Stimulated activated CD4-positive, alpha-beta T cell treated with anti-CD3 and anti-CD28 coated beads, Interleukin-1b, Interleukin-23, amount 100 ng/mL, for 4 hours (primary cell): ENCODE results near the gene PEX3.
A peak's percentile ranks its signal among the peaks of the same experiment; 100 is the strongest.
"Not testable (repeated sequence)": the region's sequence is repeated elsewhere in the genome, so short reads cannot be mapped to it uniquely, and the experiment has no call there.

ENCODE experiments used
- DNase-seq, 2 donors: peaks; one replicate each; pipeline ENCODE4 v3.0.0-alpha.2; 2020; ENCODE audit warnings: low read depth in 2 of 2

PEX3 gene

GRCh38 chr6:143506199-143506598 lies 55.6 kb downstream of the PEX3 start:
- no peak for DNase-seq

- no peak for DNase-seq
These were observed 56.0 kb downstream of the PEX3 start for GRCh38 chr6:143506620-143507019.

- DNase-seq: no peak
These were observed 56.9 kb downstream of the PEX3 start for GRCh38 chr6:143507358-143508145.

- DNase-seq: not testable (repeated sequence)
These were observed 59.7 kb downstream of the PEX3 start for GRCh38 chr6:143510326-143510725.

- peak; percentile 45 to 57 for DNase-seq
These were observed 60.6 kb downstream of the PEX3 start, which contains the start of gene FUCA2 for GRCh38 chr6:143510991-143511891. TSS of gene FUCA2 (minus strand) at chr6:143511720. CDS start at chr6:143511634, 86 bp downstream.

- DNase-seq: no peak
These were observed 62.8 kb downstream of the PEX3 start for GRCh38 chr6:143513410-143513809.

GRCh38 chr6:143515061-143515760 lies 64.6 kb downstream of the PEX3 start:
- DNase-seq: no peak

- DNase-seq: no peak
These were observed 65.3 kb downstream of the PEX3 start for GRCh38 chr6:143515766-143516355.

- DNase-seq: no peak
These were observed 66.3 kb downstream of the PEX3 start for GRCh38 chr6:143516690-143517446.

GRCh38 chr6:143517447-143517773 lies 66.8 kb downstream of the PEX3 start:
- no peak for DNase-seq

GRCh38 chr6:143522039-143522600 lies 71.5 kb downstream of the PEX3 start:
- DNase-seq: no peak

- DNase-seq: no peak
These were observed 74.8 kb downstream of the PEX3 start for GRCh38 chr6:143525356-143525755.

- no peak for DNase-seq
These were observed 77.1 kb downstream of the PEX3 start for GRCh38 chr6:143527677-143528076.

- no peak for DNase-seq
These were observed 77.7 kb downstream of the PEX3 start for GRCh38 chr6:143528164-143528811.

- DNase-seq: no peak
These were observed 78.5 kb downstream of the PEX3 start for GRCh38 chr6:143529095-143529494.

- no peak for DNase-seq
These were observed 81.3 kb downstream of the PEX3 start for GRCh38 chr6:143531720-143532499.

GRCh38 chr6:143535189-143535614 lies 84.6 kb downstream of the PEX3 start:
- DNase-seq: no peak

GRCh38 chr6:143536461-143536865 lies 85.9 kb downstream of the PEX3 start:
- DNase-seq: peak in 1 of 2 donors; percentile 35
